K562 (cell line): ENCODE measurements around the gene C16orf78. TPM values are rescaled to one million over a fixed set of nuclear protein-coding genes. Genes with fewer than 3 reads are reported as not detected.

Experiments
- ATAC-seq: fragments of 200-7000 bp; cut with Tn5 transposase; 3 replicates; pipeline ENCODE4 v1.9.1; 2020; ENCODE audit warnings: moderate library complexity
- BruUV-seq: library from RNA; stranded (reverse); fragments of 400-500 nt; replicated peaks from 2 replicates; lab custom pipeline; 2021; lab: Mats Ljungman, UMichigan
- CTCF ChIA-PET: fragments of 300-600 bp; formaldehyde crosslinking; extraction: SDS; loops from one replicate; lab custom pipeline; 2021; ENCODE audit warnings: low intra/inter-chr PET ratio; lab: Yijun Ruan, JAX
- POLR2A ChIA-PET: fragments of 300-600, 350-650 bp; sonication (Branson Sonifier 250); formaldehyde crosslinking; extraction: SDS; loops from one replicate; lab custom pipeline; 2021; ENCODE audit warnings: antibody characterized with exemption, inconsistent platforms; lab: Yijun Ruan, JAX
- DNase-seq, 4 experiments: peaks; one replicate each; pipeline versions ENCODE4 v3.0.0 to v3.0.0-alpha.2; 2011 to 2018; ENCODE audit warnings: low spot score in 3 of 4, mixed read lengths in 3 of 4; ENCODE audit errors: extremely low read depth in 1 of 4
- FAIRE-seq: peaks from 2 replicates; lab custom pipeline; 2011; peaks lifted over from hg19 to GRCh38; lab: Jason Lieb, UNC
- H2AFZ ChIP-seq: 2 replicates; pipeline ENCODE4 v1.6.0; 2011; ENCODE audit warnings: low read depth, low read length, control low read depth, inconsistent platforms
- H3K27ac ChIP-seq: fragments of 200-600 bp; 3 replicates; pipeline ENCODE4 v1.8.0; 2011; ENCODE audit warnings: low read depth, mild to moderate bottlenecking, control low read depth, inconsistent platforms, low read length, moderate library complexity, mixed read lengths; ENCODE audit errors: extremely low read depth
- H3K27me3 ChIP-seq, 2 experiments: fragments of 300-600 bp in 1 of 2; 2 replicates in 1 of 2; 3 replicates in 1 of 2; pipeline versions ENCODE4 v1.6.0 to v1.8.0; 2011; ENCODE audit warnings: inconsistent platforms in 2 of 2, low read length in 2 of 2, mild to moderate bottlenecking in 1 of 2, mixed read lengths in 1 of 2, moderate library complexity in 1 of 2; ENCODE audit not compliant: control insufficient read depth in 2 of 2, insufficient read depth in 2 of 2
- H3K36me3 ChIP-seq: fragments of 300-600 bp; 3 replicates; pipeline ENCODE4 v1.8.0; 2011; ENCODE audit warnings: mild to moderate bottlenecking, low read length, inconsistent platforms; ENCODE audit not compliant: control insufficient read depth, insufficient read depth
- H3K4me1 ChIP-seq, 2 experiments: fragments of 200-600 bp in 1 of 2; replicated peaks in 1 of 2; 2 replicates in 1 of 2; 3 replicates in 1 of 2; pipeline versions ENCODE4 v1.5.1 to v1.8.0; 2011; ENCODE audit warnings: inconsistent platforms in 2 of 2, low read length in 2 of 2, mild to moderate bottlenecking in 1 of 2, mixed read lengths in 1 of 2, moderate library complexity in 1 of 2; ENCODE audit not compliant: control insufficient read depth in 2 of 2, insufficient read depth in 2 of 2
- H3K4me2 ChIP-seq: 2 replicates; pipeline ENCODE4 v1.6.1; 2011; ENCODE audit warnings: low read length, control low read depth, inconsistent platforms, mixed read lengths; ENCODE audit not compliant: insufficient read depth
- H3K4me3 ChIP-seq: fragments of 200-600 bp; sonication (generic), shearing (Covaris generic); 2 replicates; pipeline ENCODE4 v1.5.1; 2016; ENCODE audit warnings: control low read depth, inconsistent platforms
- H3K79me2 ChIP-seq: fragments of 200-600 bp; 3 replicates; pipeline ENCODE4 v1.8.0; 2011; ENCODE audit warnings: low read length, inconsistent platforms; ENCODE audit not compliant: control insufficient read depth, insufficient read depth
- H3K9ac ChIP-seq, 2 experiments: 2 replicates each; pipeline versions ENCODE4 v1.6.0 to v1.6.1; 2011; ENCODE audit warnings: low read depth in 2 of 2, low read length in 2 of 2, control low read depth in 1 of 2, inconsistent platforms in 1 of 2, mild to moderate bottlenecking in 1 of 2, mixed read lengths in 1 of 2; ENCODE audit not compliant: insufficient read depth in 1 of 2
- H3K9me1 ChIP-seq: one replicate; pipeline ENCODE4 v1.6.0; 2011; ENCODE audit warnings: inconsistent platforms, mild to moderate bottlenecking, low read length, moderate library complexity; ENCODE audit not compliant: control insufficient read depth, insufficient read depth
- H3K9me3 ChIP-seq: replicated peaks from 2 replicates; pipeline ENCODE4 v1.5.1; 2011; ENCODE audit warnings: low read depth, low read length, inconsistent platforms; ENCODE audit not compliant: control insufficient read depth, insufficient read depth
- H4K20me1 ChIP-seq: replicated peaks from 2 replicates; pipeline ENCODE4 v1.6.1; 2011; ENCODE audit warnings: low read length, inconsistent platforms, mixed read lengths; ENCODE audit not compliant: control insufficient read depth, insufficient read depth
- ATF2 ChIP-seq: sonication (generic); formaldehyde crosslinking; IDR thresholded peaks from 2 replicates; pipeline ENCODE4 v1.8.1; 2022; ENCODE audit warnings: missing genetic modification reagents
- CSDE1 ChIP-seq, 2 experiments: fragments of 450-650 bp; IDR thresholded peaks; 2 replicates each; pipeline ENCODE4 v1.6.1; 2016; ENCODE audit warnings: mild to moderate bottlenecking in 1 of 2
- ETS1 ChIP-seq: conservative IDR thresholded peaks from 2 replicates; pipeline ENCODE4 v1.6.1; 2011; ENCODE audit warnings: low read depth, mild to moderate bottlenecking, low read length; ENCODE audit not compliant: control insufficient read depth
- FOS ChIP-seq: IDR thresholded peaks from 3 replicates; pipeline ENCODE4 v1.6.1; 2011; ENCODE audit not compliant: insufficient read length; ENCODE audit errors: extremely low read depth
- NFE2 ChIP-seq: IDR thresholded peaks from 2 replicates; pipeline ENCODE4 v1.6.1; 2014; ENCODE audit warnings: antibody characterized with exemption, low read depth
- PCBP1 ChIP-seq: fragments of 200-400 bp; formaldehyde crosslinking; IDR thresholded peaks from 2 replicates; pipeline ENCODE4 v1.6.1; 2018; ENCODE audit warnings: mild to moderate bottlenecking, low read depth, low read length; ENCODE audit not compliant: poor library complexity, severe bottlenecking
- POLR2B ChIP-seq: fragments of 450-650 bp; IDR thresholded peaks from 2 replicates; pipeline ENCODE4 v1.6.1; 2018; ENCODE audit warnings: low read depth; ENCODE audit not compliant: partially characterized antibody
- PURB ChIP-seq: sonication (generic); formaldehyde crosslinking; IDR thresholded peaks from 2 replicates; pipeline ENCODE4 v1.9.0; 2021; ENCODE audit warnings: low read depth, mild to moderate bottlenecking, missing genetic modification reagents
- RFX1 ChIP-seq: fragments of 450-650 bp; IDR thresholded peaks from 2 replicates; pipeline ENCODE4 v1.6.1; 2016; ENCODE audit warnings: mild to moderate bottlenecking, moderate library complexity
- ZFX ChIP-seq: sonication (generic); formaldehyde crosslinking; IDR thresholded peaks from 2 replicates; pipeline ENCODE4 v1.8.0; 2022; ENCODE audit warnings: mild to moderate bottlenecking, missing genetic modification reagents, moderate library complexity
- ZNF551 ChIP-seq: fragments of 250-450 bp; sonication (Bioruptor Pico); IDR thresholded peaks from 2 replicates; pipeline ENCODE4 v1.5.0; 2021; ENCODE audit warnings: mild to moderate bottlenecking, moderate library complexity
- ZSCAN29 ChIP-seq: fragments of 450-650 bp; IDR thresholded peaks from 2 replicates; pipeline ENCODE4 v1.6.1; 2017
- WGBS: fragments of 100-300 bp; shearing (Covaris generic); methylation state at CpG from one replicate; pipeline ENCODE4 v1.1.6; 2016; ENCODE audit warnings: low coverage, mixed read lengths; ENCODE audit not compliant: insufficient coverage; ENCODE audit errors: missing lambda C conversion rate; 5-methylcytosine and 5-hydroxymethylcytosine counted together
- in situ Hi-C: fragments of 300-500 bp; cut with MboI; formaldehyde crosslinking; loops from 4 replicates; pipeline ENCODE4 v1.15.0; 2018; ENCODE audit warnings: inconsistent platforms, mixed read lengths
- intact Hi-C: fragments of 100-400 bp; cut with micrococcal nuclease; formaldehyde crosslinking; loops from 2 replicates; pipeline ENCODE4 v1.14.2; 2022
- polyA plus RNA-seq, 8 experiments: library from polyadenylated mRNA; depleted of rRNA in 4 of 8; stranded (reverse) in 5 of 8; unstranded in 3 of 8; fragments of >200 nt; fragmentation: Nextera tagmentation in 2 of 8; fragmentation: Illumina TruSeq in 1 of 8; extraction: Ambion mirVana in 2 of 8; extraction: Trizol in 1 of 8; gene quantifications; 2 replicates each; pipeline versions ENCODE4 v1.2.1 to v1.2.3, GENCODE V29; 2011 to 2014; ENCODE audit warnings: inconsistent platforms in 1 of 8, missing spikeins in 1 of 8
- total RNA-seq, 7 experiments: library from RNA; depleted of rRNA in 6 of 7; stranded (reverse); fragments of >200 nt in 6 of 7; fragmentation: Illumina TruSeq in 2 of 7; extraction: Trizol in 2 of 7; gene quantifications; 2 replicates each; pipeline versions ENCODE4 v1.2.1 to v1.2.3, GENCODE V29; 2011 to 2021; ENCODE audit warnings: low replicate concordance in 1 of 7

Gene C16orf78
- total and polyA plus RNA-seq, 9 of the 15 experiments (the other 6 are each of a cell fraction or from before 2014, with no cell fraction given), result not detected

GRCh38 chr16:49365711-49366509 lies 7.7 kb upstream of the C16orf78 start:
- Histone ChIP-seq H3K27me3 (no peaks in the 10 kb centered on the region), H4K20me1 (no peaks in the 10 kb centered on the region), H3K9ac (no peak overlapping the region), H3K4me1 (no peaks in the 10 kb centered on the region), H2AFZ (no peak overlapping the region), H3K9me3 (no peaks in the 10 kb centered on the region), H3K36me3 (no peaks in the 10 kb centered on the region), H3K27ac (no peak overlapping the region), H3K4me3 (no peak overlapping the region), H3K4me2 (no peak overlapping the region), H3K9me1 (no peaks in the 10 kb centered on the region), H3K79me2 (no peaks in the 10 kb centered on the region)
- ChIA-PET CTCF (no interaction called here), POLR2A (no interaction called here)
- WGBS, result 0% methylated on average over 4 of the region's 4 CpGs
- TF ChIP-seq ZFX (CRISPR knock-in tag) (no peak), NFE2 (no peak), ETS1 (no peak), PCBP1 (no peak), CSDE1 (IDR thresholded peaks at IDR 0.05) (no peak), ZSCAN29 (no peak), ZNF551 (CRISPR knock-in tag) (no peak), POLR2B (no peak), FOS (no peak), ATF2 (no peak), PURB (CRISPR knock-in tag) (no peak), RFX1 (no peak)
- ATAC-seq, result no peak
- in situ Hi-C loops (no loop called here), intact Hi-C loops (no loop called here)
- no peak for DNase-seq
- BruUV-seq, result no TSS peak
- FAIRE-seq, result no peak
